K562 (cell line): ENCODE data around the gene MCCC2. TPM values are rescaled to one million over a fixed set of nuclear protein-coding genes. Genes with fewer than 3 reads are reported as not detected.

Experiments used
- BRF2 ChIP-seq: IDR thresholded peaks from 3 replicates; pipeline ENCODE4 v1.6.1; 2011; ENCODE audit warnings: borderline replicate concordance, mild to moderate bottlenecking; ENCODE audit not compliant: insufficient read length, insufficient read depth
- CCAR2 ChIP-seq: fragments of 200-400 bp; formaldehyde crosslinking; IDR thresholded peaks from 2 replicates; pipeline ENCODE4 v1.6.1; 2017; ENCODE audit warnings: mild to moderate bottlenecking, low read depth, low read length
- CREM ChIP-seq: IDR thresholded peaks from 2 replicates; pipeline ENCODE4 v1.6.1; 2014; ENCODE audit warnings: antibody characterized with exemption, low read depth
- CTCF ChIP-seq, 3 experiments: IDR thresholded peaks in 2 of 3; conservative IDR thresholded peaks in 1 of 3; 2 replicates each; pipeline ENCODE4 v1.5.1; 2011 to 2012; ENCODE audit warnings: low read length in 3 of 3, mild to moderate bottlenecking in 3 of 3, control low read depth in 2 of 3, improper control_type of control experiment in 1 of 3, inconsistent platforms in 1 of 3, low read depth in 1 of 3, mixed read lengths in 1 of 3, moderate library complexity in 1 of 3; ENCODE audit not compliant: insufficient read depth in 2 of 3
- E2F5 ChIP-seq: sonication (generic); formaldehyde crosslinking; IDR thresholded peaks from 2 replicates; pipeline ENCODE4 v1.8.0; 2022; ENCODE audit warnings: mild to moderate bottlenecking, missing genetic modification reagents
- ELF2 ChIP-seq: fragments of 250-450 bp; sonication (Bioruptor Pico); IDR thresholded peaks from 2 replicates; pipeline ENCODE4 v1.5.0; 2021; ENCODE audit warnings: mild to moderate bottlenecking
- ESRRA ChIP-seq: fragments of 450-650 bp; IDR thresholded peaks from 2 replicates; pipeline ENCODE4 v1.6.1; 2014; ENCODE audit warnings: low read depth, mild to moderate bottlenecking, moderate library complexity, borderline replicate concordance
- FOXJ3 ChIP-seq: sonication (generic); formaldehyde crosslinking; IDR thresholded peaks from 2 replicates; pipeline ENCODE4 v1.4.0; 2020; ENCODE audit warnings: mild to moderate bottlenecking, missing genetic modification reagents
- HEY1 ChIP-seq: fragments of 250-450 bp; sonication (Bioruptor Pico); IDR thresholded peaks from 2 replicates; pipeline ENCODE4 v1.5.0; 2020; ENCODE audit warnings: mild to moderate bottlenecking, moderate library complexity, borderline replicate concordance
- HNRNPL ChIP-seq: fragments of 200-400 bp; formaldehyde crosslinking; IDR thresholded peaks from 2 replicates; pipeline ENCODE4 v1.6.1; 2017; ENCODE audit warnings: low read depth, mild to moderate bottlenecking, low read length
- KLF10 ChIP-seq: fragments of 250-450 bp; sonication (Bioruptor Pico); IDR thresholded peaks from 2 replicates; pipeline ENCODE4 v1.6.1; 2021; ENCODE audit warnings: matching md5 sums
- MTA1 ChIP-seq: fragments of 450-650 bp; IDR thresholded peaks from 2 replicates; pipeline ENCODE4 v1.6.1; 2017; ENCODE audit warnings: borderline replicate concordance
- PCBP1 ChIP-seq: fragments of 200-400 bp; formaldehyde crosslinking; IDR thresholded peaks from 2 replicates; pipeline ENCODE4 v1.6.1; 2018; ENCODE audit warnings: mild to moderate bottlenecking, low read depth, low read length; ENCODE audit not compliant: poor library complexity, severe bottlenecking
- RFX5 ChIP-seq: IDR thresholded peaks from 2 replicates; pipeline ENCODE4 v1.6.1; 2011; ENCODE audit warnings: low read depth, mild to moderate bottlenecking, improper control_type of control experiment, low read length
- SPI1 ChIP-seq: IDR thresholded peaks from 2 replicates; pipeline ENCODE4 v1.6.1; 2011; ENCODE audit warnings: low read depth, low read length, control low read depth, borderline replicate concordance
- UBTF ChIP-seq, 2 experiments: IDR thresholded peaks; 2 replicates each; pipeline ENCODE4 v1.6.1; 2012; ENCODE audit warnings: improper control_type of control experiment in 2 of 2, low read depth in 2 of 2, low read length in 2 of 2, borderline replicate concordance in 1 of 2
- ZFX ChIP-seq: sonication (generic); formaldehyde crosslinking; IDR thresholded peaks from 2 replicates; pipeline ENCODE4 v1.8.0; 2022; ENCODE audit warnings: mild to moderate bottlenecking, missing genetic modification reagents, moderate library complexity
- ZNF124 ChIP-seq: sonication (generic); formaldehyde crosslinking; IDR thresholded peaks from 2 replicates; pipeline ENCODE4 v1.8.1; 2022; ENCODE audit warnings: missing genetic modification reagents
- ZNF3 ChIP-seq: fragments of 250-450 bp; sonication (Bioruptor Pico); IDR thresholded peaks from 2 replicates; pipeline ENCODE4 v1.5.0; 2021; ENCODE audit warnings: mild to moderate bottlenecking, moderate library complexity
- ZNF57 ChIP-seq: fragments of 450-650 bp; formaldehyde crosslinking; IDR thresholded peaks from 2 replicates; pipeline ENCODE4 v1.4.0; 2020; ENCODE audit warnings: mild to moderate bottlenecking, moderate library complexity
- ZNF764 ChIP-seq: fragments of 250-450 bp; sonication (Bioruptor Pico); IDR thresholded peaks from 2 replicates; pipeline ENCODE4 v1.4.0; 2020; ENCODE audit warnings: low read depth, mild to moderate bottlenecking, moderate library complexity
- ZNF77 ChIP-seq: fragments of 250-450 bp; sonication (Bioruptor Pico); IDR thresholded peaks from 2 replicates; pipeline ENCODE4 v1.5.0; 2020
- polyA plus RNA-seq, 8 experiments: library from polyadenylated mRNA; depleted of rRNA in 4 of 8; stranded (reverse) in 5 of 8; unstranded in 3 of 8; fragments of >200 nt; fragmentation: Nextera tagmentation in 2 of 8; fragmentation: Illumina TruSeq in 1 of 8; extraction: Ambion mirVana in 2 of 8; extraction: Trizol in 1 of 8; gene quantifications; 2 replicates each; pipeline versions ENCODE4 v1.2.1 to v1.2.3, GENCODE V29; 2011 to 2014; ENCODE audit warnings: inconsistent platforms in 1 of 8, missing spikeins in 1 of 8
- total RNA-seq, 7 experiments: library from RNA; depleted of rRNA in 6 of 7; stranded (reverse); fragments of >200 nt in 6 of 7; fragmentation: Illumina TruSeq in 2 of 7; extraction: Trizol in 2 of 7; gene quantifications; 2 replicates each; pipeline versions ENCODE4 v1.2.1 to v1.2.3, GENCODE V29; 2011 to 2021; ENCODE audit warnings: low replicate concordance in 1 of 7

MCCC2 gene
- total and polyA plus RNA-seq, 9 of the 15 experiments (the other 6 are each of a cell fraction or from before 2014, with no cell fraction given) = 17.1 to 77.9 (median 52.5) TPM

GRCh38 chr5:71586941-71587765, at the start of gene MCCC2 (continued):
- no peak for TF ChIP-seq ZNF57 (CRISPR knock-in tag)
- TF ChIP-seq RFX5 = no peak
- no peak for TF ChIP-seq ZNF3 (CRISPR knock-in tag)
- no peak for TF ChIP-seq FOXJ3 (CRISPR knock-in tag)
- 0 out of 6 replicates have a peak, but pooled peaks of 1 of the 3 experiments have one; percentile 10 for TF ChIP-seq CTCF (IDR thresholded peaks at IDR 0.05 in 2 of 3, conservative IDR thresholded peaks at IDR 0.05 in 1 of 3; ENCODE audit: insufficient read depth in 2 of 3, low read depth in 1 of 3, low read length in 3 of 3)
- peak in 1 of 2 experiments; percentile 73; a peak in 2 of 4 replicates for TF ChIP-seq UBTF (IDR thresholded peaks at IDR 0.05; ENCODE audit: borderline replicate concordance in 1 of 2, low read depth in 2 of 2, low read length in 2 of 2)
- TF ChIP-seq CCAR2 = no peak
- TF ChIP-seq SPI1 = 0 out of 2 replicates have a peak, but pooled peaks have one; percentile 27
- TF ChIP-seq ELF2 = no peak
- 0 out of 2 replicates have a peak, but pooled peaks have one; percentile 60 for TF ChIP-seq MTA1
- TF ChIP-seq ZFX (CRISPR knock-in tag) = peak; percentile 92
- no peak for TF ChIP-seq ZNF77 (CRISPR knock-in tag)
- no peak; the same call in 1 of the 2 replicates for TF ChIP-seq E2F5 (CRISPR knock-in tag)
- no peak for TF ChIP-seq ZNF764 (CRISPR knock-in tag)
- TF ChIP-seq PCBP1 = no peak
- no peak for TF ChIP-seq ZNF124 (CRISPR knock-in tag)
- TF ChIP-seq BRF2 = no peak
- TF ChIP-seq HNRNPL = peak; percentile 71; the same call in 1 of the 2 replicates
- peak; percentile 75; the same call in 1 of the 2 replicates for TF ChIP-seq ESRRA
- TF ChIP-seq HEY1 = no peak
- peak; percentile 68 for TF ChIP-seq CREM
- TF ChIP-seq KLF10 (CRISPR knock-in tag) = no peak
